Mesangial cell (primary cell): Measurements from ENCODE around the gene JTB. TPM values are rescaled to one million over a fixed set of nuclear protein-coding genes. Genes with fewer than 3 reads are reported as not detected.

ENCODE experiments used
- total RNA-seq: library from RNA; depleted of rRNA; stranded (reverse); fragments of >200 nt; gene quantifications from 2 replicates; pipeline ENCODE4 v1.2.3, GENCODE V29; 2015

Gene JTB
- 174 and 188 TPM in 2 replicates for total RNA-seq

GRCh38 chr1:153977250-153978240 lies at the start of gene JTB:
Gene JTB (minus strand): TSS chr1:153977674. CDS start chr1:153977252, 422 bp downstream.

DNA sequence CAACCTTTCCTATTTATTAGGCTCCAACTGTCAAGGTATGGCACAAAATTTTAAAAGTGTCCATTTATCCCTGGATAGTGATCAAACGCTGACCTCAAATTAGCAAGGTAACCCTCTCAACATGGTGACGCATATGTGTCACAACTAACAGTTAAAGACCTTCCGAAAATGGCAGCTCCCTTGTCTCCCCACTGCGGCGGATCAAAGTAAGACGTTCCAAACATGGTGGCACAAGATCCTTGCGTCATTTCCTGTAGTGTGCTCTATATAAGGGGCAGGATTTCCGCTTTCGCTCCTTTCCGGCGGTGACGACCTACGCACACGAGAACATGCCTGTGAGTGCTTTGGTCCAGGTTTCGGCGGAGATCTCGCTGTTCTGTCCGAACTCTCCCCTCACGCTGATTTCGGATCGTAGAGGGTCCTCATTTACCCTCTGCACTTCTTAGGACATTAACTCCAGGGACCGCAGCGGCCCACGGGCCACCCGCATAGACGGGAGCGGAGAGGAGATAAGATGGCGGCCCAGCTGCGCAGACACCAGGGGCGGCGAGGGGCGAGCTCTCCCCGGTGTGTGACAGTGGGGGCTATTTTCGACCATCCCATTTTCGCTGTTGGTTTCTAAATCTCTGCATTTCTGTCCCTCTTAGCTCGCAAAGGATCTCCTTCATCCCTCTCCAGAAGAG lies 13.1 kb upstream of the JTB start, which contains the start of gene RPS27:
Gene RPS27 (plus strand): TSS at position 295 of the 683 bp plus-strand sequence. CDS start 35 bp downstream, at position 330.

DNA sequence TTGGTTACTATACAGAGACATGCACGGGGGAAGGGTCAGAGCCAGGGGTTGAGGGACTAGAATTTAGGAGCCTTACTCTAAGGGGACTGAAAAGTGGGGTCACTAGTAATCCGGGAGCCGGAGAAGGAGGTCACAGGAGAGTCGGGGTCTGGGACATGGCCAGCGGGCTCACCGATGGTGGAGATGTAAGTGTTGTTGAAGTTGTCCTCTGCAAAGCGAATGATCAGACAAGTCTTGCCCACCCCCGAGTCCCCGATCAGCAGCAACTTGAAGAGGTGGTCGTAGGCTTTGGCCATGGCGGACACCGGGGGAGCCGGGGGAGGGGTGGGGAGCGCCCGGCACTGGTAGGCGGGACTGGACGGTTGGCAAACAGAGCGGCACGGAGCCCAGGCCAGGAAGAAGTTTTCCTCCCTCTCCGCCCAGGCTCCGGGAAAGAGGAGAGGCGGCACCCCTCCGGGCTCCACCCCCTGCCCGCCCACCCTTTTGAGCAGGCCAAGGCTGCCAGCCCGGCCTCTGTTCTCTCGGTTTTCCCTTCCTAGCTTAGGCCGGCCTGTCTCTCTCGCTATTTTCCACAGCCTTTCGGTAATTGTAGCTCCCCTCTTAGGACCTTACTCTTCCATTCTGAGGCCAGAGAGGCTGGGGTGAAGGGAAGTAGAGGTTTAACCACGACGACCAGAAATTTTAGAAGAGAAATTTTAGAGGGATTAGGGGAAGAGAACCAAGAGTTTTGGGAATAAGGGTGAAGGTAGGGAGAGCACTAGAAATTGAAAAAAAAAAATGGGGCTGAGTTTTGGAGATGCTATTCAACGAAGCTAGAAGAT lies 8.7 kb upstream of the JTB start, which contains the start of gene RAB13:
Gene RAB13 (minus strand): TSS at position 399 of the 821 bp plus-strand sequence. CDS start 103 bp downstream, at position 296.

GRCh38 chr1:153967107-153967999 lies 10.1 kb downstream of the JTB start, which contains the start of gene CREB3L4:
Gene CREB3L4 (plus strand): TSS chr1:153967902. CDS start chr1:153968526, 624 bp downstream.

GRCh38 chr1:153963030-153963849 lies 14.2 kb downstream of the JTB start, which contains the start of gene SLC39A1:
Gene SLC39A1 (minus strand): TSS chr1:153963537. CDS start chr1:153962715, 822 bp downstream.

DNA sequence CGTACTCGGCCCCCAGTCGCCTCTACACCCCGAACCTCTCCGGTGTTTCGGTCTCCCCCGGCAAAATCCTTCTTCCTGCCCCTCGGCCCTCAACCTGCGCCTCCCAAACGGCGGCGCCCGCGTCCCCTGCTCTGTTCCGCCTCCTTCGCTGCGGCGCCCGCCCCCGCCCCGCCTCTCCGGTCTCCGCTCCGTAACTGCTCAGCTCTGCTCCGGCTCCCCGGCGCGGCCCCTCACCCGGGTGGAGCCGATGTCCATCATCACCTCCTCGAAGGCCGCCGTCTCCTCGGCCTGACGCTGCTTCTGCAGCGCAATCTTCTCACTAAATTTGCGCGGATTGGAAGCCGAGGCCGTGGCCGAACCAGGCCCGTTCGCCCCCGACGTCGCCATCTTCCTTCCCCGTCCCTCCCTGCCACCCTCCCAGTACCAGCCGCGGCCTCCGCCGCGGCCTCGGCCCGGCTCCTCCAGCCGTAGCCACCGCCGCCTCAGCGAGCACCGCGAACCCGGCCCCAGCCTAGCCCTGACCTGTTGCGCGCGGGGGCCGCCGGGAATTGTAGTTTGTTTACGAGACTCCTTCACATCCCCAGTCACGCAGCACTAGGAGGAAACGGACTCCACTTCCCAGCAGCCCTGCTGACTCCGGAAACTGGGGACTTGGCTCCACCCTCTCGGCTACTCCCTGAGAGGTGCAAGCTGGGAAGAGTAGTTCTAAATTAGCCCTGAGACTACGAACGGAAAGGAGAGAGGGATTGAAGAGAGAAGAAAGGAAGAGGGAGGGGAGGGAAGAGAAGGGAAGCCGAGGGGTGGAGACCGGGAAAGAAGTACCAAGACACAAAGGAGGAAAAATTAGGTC lies 19.1 kb downstream of the JTB start, which contains the start of gene CRTC2:
Gene CRTC2 (minus strand): TSS at position 502 of the 850 bp plus-strand sequence. CDS start 115 bp downstream, at position 387.

GRCh38 chr1:153946622-153947241 lies 30.7 kb downstream of the JTB start, which contains the start of gene DENND4B:
Gene DENND4B (minus strand): TSS chr1:153946718. CDS start chr1:153944374, 2,344 bp downstream.

Other genes with a start within 250 kb of the JTB start
- gene INTS3, start 249.6 kb downstream of the JTB start, total RNA-seq = 28.2 and 39.3 TPM in 2 replicates
- 7.3 and 24.0 TPM in 2 replicates for gene SLC27A3, start 202.3 kb downstream of the JTB start, total RNA-seq
- 12.1 and 12.7 TPM in 2 replicates for gene GATAD2B, start 54.7 kb downstream of the JTB start, total RNA-seq
- 22.8 and 25.6 TPM in 2 replicates for gene DENND4B, start 31.0 kb downstream of the JTB start, total RNA-seq
- 14.2 and 15.3 TPM in 2 replicates for gene CRTC2, start 19.1 kb downstream of the JTB start, total RNA-seq
- gene SLC39A1, start 14.1 kb downstream of the JTB start, total RNA-seq = 142 and 244 TPM in 2 replicates
- 10.4 and 10.8 TPM in 2 replicates for gene CREB3L4, start 9.8 kb downstream of the JTB start, total RNA-seq
- gene RAB13, start 8.7 kb upstream of the JTB start, total RNA-seq = 23.3 and 38.2 TPM in 2 replicates
- gene RPS27, start 13.1 kb upstream of the JTB start, total RNA-seq = 1,375 and 1,653 TPM in 2 replicates
- not detected in 2 replicates for gene NUP210L, start 177.4 kb upstream of the JTB start, total RNA-seq
- 114 and 387 TPM in 2 replicates for gene TPM3, start 214.4 kb upstream of the JTB start, total RNA-seq
- not detected in 2 replicates for gene CFAP141, start 228.7 kb upstream of the JTB start, total RNA-seq
- 74.6 and 74.8 TPM in 2 replicates for gene UBAP2L, start 243.3 kb upstream of the JTB start, total RNA-seq